Esophagus squamous epithelium (tissue), 5 donors: ENCODE measurements around the gene TEKTIP1. TPM values are rescaled to one million over a fixed set of nuclear protein-coding genes. Genes with fewer than 3 reads are reported as not detected.

Source experiments
- DNase-seq: peaks from one replicate; lab custom pipeline; 2025; lab: John Stamatoyannopoulos, UW
- H3K27ac ChIP-seq, 4 donors: fragments of 200-600 bp; sonication (generic); one replicate each; pipeline ENCODE4 v1.5.1; 2016 to 2019; ENCODE audit warnings: mild to moderate bottlenecking in 1 of 4
- H3K27me3 ChIP-seq, 4 donors: fragments of 200-600 bp; sonication (generic); 1 replicate in 3 of 4; 2 replicates in 1 of 4; pipeline versions ENCODE4 v1.5.1 to v1.6.0; 2017 to 2021; ENCODE audit warnings: antibody characterized with exemption in 1 of 4
- H3K36me3 ChIP-seq, 3 donors: fragments of 200-600 bp; sonication (generic); one replicate each; pipeline ENCODE4 v1.5.1; 2016 to 2019
- H3K4me1 ChIP-seq, 3 donors: fragments of 200-600 bp; sonication (generic); one replicate each; pipeline ENCODE4 v1.5.1; 2017 to 2019
- H3K4me3 ChIP-seq, 4 donors: fragments of 200-600 bp; sonication (generic); 1 replicate in 3 of 4; 2 replicates in 1 of 4; pipeline ENCODE4 v1.5.1; 2016 to 2019; ENCODE audit warnings: mild to moderate bottlenecking in 2 of 4, moderate library complexity in 1 of 4
- H3K9me3 ChIP-seq, 3 donors: fragments of 200-600 bp; sonication (generic); one replicate each; pipeline ENCODE4 v1.5.1; 2016 to 2019
- POLR2A ChIP-seq, 4 donors: fragments of 450-650 bp; IDR thresholded peaks; one replicate each; pipeline ENCODE4 v1.6.1; 2017; ENCODE audit warnings: antibody characterized with exemption in 4 of 4, mild to moderate bottlenecking in 4 of 4, moderate library complexity in 3 of 4
- WGBS, 2 donors: methylation state at CpG; one replicate each; pipeline ENCODE4 v1.1.5; 2018; 5-methylcytosine and 5-hydroxymethylcytosine counted together
- intact Hi-C: fragments of 100-400 bp; cut with DNase I; formaldehyde crosslinking; loops from one replicate; pipeline ENCODE4 v1.15.0; 2022
- total RNA-seq, 4 donors: library from RNA; depleted of rRNA; stranded (reverse); fragments of >200 nt; gene quantifications; one replicate each; pipeline ENCODE4 v1.1.0, GENCODE V29; 2016
- TF ChIP-seq, protein P1 (sequence below), 6 experiments: fragments of 450-650 bp in 4 of 6; fragments of 200-600 bp in 2 of 6; sonication (generic) in 2 of 6; IDR thresholded peaks; one replicate each; pipeline ENCODE4 v1.5.1; 2016 to 2019; ENCODE audit warnings: antibody characterized with exemption in 6 of 6, mild to moderate bottlenecking in 4 of 6, moderate library complexity in 4 of 6
- donor health status: DM: yes; HTN: yes; CAD: no.

TEKTIP1 gene
- total RNA-seq, 4 donors from 2014 or later = 0.95 TPM; not detected in 3

DNA sequence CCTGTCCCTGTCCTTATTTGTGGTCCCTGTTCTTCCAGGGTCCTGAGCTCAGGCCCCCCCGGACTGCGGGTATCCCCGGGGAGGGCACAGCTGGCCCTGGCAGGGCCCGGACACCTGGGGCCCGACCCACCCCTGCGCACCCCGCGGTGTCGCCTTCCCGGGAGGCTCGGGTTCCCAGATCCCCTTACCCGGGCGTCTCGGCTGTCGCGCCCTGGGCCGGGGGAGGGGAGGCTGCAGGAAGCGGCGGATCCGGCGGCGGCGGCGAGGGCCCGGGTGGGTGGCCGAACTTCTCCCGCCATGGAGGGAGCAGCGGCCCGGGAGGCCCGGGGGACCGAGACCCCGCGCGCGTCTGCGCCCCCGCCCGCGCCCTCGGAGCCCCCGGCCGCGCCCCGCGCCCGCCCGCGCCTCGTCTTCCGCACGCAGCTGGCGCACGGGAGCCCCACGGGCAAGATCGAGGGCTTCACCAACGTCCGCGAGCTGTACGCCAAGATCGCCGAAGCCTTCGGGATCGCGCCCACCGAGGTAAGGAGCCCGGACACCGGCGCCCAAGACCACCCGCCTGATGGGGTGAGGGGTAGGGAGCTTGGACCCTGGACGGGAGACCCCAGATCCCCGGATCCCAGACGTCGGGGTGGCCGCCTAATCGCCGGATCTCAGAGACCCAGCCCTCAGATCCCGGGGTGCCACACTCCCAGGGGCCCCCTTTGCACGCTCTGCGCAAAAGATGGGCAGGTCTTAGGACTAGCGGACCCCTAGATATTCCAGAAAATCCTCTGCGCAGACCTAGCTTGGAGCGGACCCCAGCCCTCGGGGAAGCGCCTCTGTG is 46.5 kb downstream of the TEKTIP1 start, which contains the start of gene GIPC3:
Gene GIPC3, plus strand, starts transcription at position 178 of the 826 bp plus-strand sequence. Its CDS starts 120 bp downstream, at position 298.
- TF ChIP-seq, protein P1, sequence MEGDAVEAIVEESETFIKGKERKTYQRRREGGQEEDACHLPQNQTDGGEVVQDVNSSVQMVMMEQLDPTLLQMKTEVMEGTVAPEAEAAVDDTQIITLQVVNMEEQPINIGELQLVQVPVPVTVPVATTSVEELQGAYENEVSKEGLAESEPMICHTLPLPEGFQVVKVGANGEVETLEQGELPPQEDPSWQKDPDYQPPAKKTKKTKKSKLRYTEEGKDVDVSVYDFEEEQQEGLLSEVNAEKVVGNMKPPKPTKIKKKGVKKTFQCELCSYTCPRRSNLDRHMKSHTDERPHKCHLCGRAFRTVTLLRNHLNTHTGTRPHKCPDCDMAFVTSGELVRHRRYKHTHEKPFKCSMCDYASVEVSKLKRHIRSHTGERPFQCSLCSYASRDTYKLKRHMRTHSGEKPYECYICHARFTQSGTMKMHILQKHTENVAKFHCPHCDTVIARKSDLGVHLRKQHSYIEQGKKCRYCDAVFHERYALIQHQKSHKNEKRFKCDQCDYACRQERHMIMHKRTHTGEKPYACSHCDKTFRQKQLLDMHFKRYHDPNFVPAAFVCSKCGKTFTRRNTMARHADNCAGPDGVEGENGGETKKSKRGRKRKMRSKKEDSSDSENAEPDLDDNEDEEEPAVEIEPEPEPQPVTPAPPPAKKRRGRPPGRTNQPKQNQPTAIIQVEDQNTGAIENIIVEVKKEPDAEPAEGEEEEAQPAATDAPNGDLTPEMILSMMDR (IDR thresholded peaks at IDR 0.05) = no peak
- no peak for TF ChIP-seq POLR2A (IDR thresholded peaks at IDR 0.05)
- H3K36me3 ChIP-seq = no peaks in the 10 kb centered on the region
- WGBS, 2 donors = 0 to 26% methylated on average over 5 to 7 of the region's 84 CpGs
- H3K9me3 ChIP-seq = no peaks in the 10 kb centered on the region
- DNase-seq = no peak
- peak within 1 kb of the TSS in 3 of 4 donors; percentile 34 to 66 (median 42) for H3K27ac ChIP-seq
- peak within 1 kb of the TSS in 3 of 4 donors; percentile 40 to 62 (median 43) for H3K4me3 ChIP-seq
- intact Hi-C loops = no loop called here
- peaks cover 0 to 30% (median 7%) of the 10 kb centered on the region in 4 donors for H3K27me3 ChIP-seq
- peaks cover 5 to 24% (median 11%) of the 10 kb centered on the region in 3 donors for H3K4me1 ChIP-seq

DNA sequence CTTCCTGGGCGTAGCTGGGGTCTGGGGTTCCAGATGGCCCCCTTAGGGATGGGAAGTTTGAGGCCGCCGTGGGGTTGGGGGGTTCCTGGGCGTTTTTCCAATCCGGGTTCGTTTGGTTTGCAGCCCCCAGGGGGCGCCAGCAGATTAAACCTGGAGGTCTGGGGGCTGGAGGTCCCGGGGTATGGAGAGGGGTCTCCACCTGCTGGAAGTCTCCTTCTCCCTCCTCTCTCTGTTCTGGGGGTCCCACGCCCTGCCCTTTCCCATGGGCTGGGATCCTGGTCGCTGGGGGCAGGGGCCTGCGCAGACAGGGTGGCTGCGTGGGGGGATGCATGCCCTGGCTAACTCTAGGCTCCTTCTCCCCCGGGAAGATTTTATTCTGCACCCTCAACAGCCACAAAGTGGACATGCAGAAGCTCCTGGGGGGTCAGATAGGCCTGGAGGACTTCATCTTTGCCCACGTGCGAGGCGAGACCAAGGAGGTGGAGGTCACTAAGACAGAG is 47.2 kb downstream of the TEKTIP1 start:
- Histone ChIP-seq H3K9me3 (peaks cover 0 to 4% (median 0%) of the 10 kb centered on the region in 3 donors), H3K4me1 (peaks cover 5 to 20% (median 11%) of the 10 kb centered on the region in 3 donors), H3K36me3 (no peaks in the 10 kb centered on the region), H3K4me3 (peak overlapping the region in 3 of 4 donors; percentile 40 to 62 (median 43)), H3K27me3 (peaks cover 0 to 30% (median 7%) of the 10 kb centered on the region in 4 donors), H3K27ac (peak overlapping the region in 3 of 4 donors; percentile 35 to 66 (median 42))
- intact Hi-C loops = no loop called here
- WGBS, 2 donors = 8 to 10% methylated on average over 2 to 5 of the region's 16 CpGs
- no peak for DNase-seq
- TF ChIP-seq, protein P1 (IDR thresholded peaks at IDR 0.05) = peak in 4 of 6 experiments; percentile 31 to 53 (median 40)
- TF ChIP-seq POLR2A (IDR thresholded peaks at IDR 0.05) = no peak

DNA sequence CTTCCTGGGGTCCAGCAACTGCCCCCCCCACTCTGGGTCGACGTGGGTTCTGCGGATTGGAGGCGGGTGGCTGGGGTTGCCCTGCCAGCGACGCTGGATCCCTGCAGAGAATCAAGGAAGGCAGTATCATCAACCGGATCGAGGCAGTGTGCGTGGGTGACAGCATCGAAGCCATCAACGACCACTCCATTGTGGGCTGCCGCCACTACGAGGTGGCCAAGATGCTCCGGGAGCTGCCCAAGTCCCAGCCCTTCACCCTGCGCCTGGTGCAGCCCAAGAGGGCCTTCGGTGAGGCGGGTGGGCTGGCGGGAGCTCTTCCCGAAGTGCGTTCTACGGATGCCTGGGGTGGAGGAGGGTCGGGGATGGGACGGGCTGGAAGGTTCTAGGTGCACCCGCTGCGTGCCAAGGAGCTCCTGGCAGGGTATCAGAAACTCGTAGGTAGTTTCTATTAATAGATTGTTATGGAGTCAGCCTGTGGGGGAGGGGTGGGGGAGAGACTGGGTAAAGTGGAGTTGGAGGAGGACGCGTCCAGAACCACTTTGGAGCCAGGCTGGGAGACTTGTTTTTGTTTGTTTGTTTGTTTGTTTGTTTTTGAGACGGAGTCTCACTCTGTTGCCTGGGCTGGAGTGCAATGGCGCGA is 47.9 kb downstream of the TEKTIP1 start:
- peaks cover 0 to 4% (median 0%) of the 10 kb centered on the region in 3 donors for H3K9me3 ChIP-seq
- peak overlapping the region in 3 of 4 donors; percentile 3 to 42 (median 35) for H3K27ac ChIP-seq
- 53 to 76% methylated on average over 7 to 11 of the region's 31 CpGs for WGBS, 2 donors
- peaks cover 0 to 30% (median 7%) of the 10 kb centered on the region in 4 donors for H3K27me3 ChIP-seq
- DNase-seq = no peak
- H3K4me1 ChIP-seq = peaks cover 5 to 20% (median 11%) of the 10 kb centered on the region in 3 donors
- TF ChIP-seq, protein P1 (IDR thresholded peaks at IDR 0.05) = no peak
- no peak for TF ChIP-seq POLR2A (IDR thresholded peaks at IDR 0.05)
- H3K36me3 ChIP-seq = no peaks in the 10 kb centered on the region
- H3K4me3 ChIP-seq = no peak overlapping the region
- intact Hi-C loops = no loop called here

DNA sequence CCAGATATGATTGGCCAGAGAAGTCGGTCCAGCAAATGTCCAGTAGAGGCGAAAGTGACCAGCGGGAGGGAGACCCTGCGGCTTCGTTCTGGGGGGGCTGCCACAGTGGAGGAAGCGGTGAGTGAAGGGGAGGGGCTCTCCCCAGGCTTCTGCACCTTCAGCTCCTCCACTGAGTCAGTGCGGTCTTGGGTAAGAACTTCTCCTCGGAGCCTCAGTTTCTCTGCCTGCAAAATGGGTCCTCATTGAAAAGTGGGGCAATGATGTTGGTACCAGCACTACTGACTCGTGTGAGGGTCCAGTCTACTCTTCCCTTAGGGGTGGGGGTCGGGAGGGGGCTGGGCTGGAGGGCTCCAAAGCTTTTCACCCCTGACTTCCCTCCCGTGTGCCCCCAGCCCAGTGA is 50.5 kb downstream of the TEKTIP1 start:
- H3K4me1 ChIP-seq = peaks cover 5 to 20% (median 11%) of the 10 kb centered on the region in 3 donors
- WGBS, 2 donors = 91 to 95% methylated on average over 6 to 8 of the region's 11 CpGs
- peaks cover 0 to 35% (median 7%) of the 10 kb centered on the region in 4 donors for H3K27me3 ChIP-seq
- H3K4me3 ChIP-seq = no peak overlapping the region
- H3K9me3 ChIP-seq = peaks cover 0 to 4% (median 0%) of the 10 kb centered on the region in 3 donors
- no peaks in the 10 kb centered on the region for H3K36me3 ChIP-seq
- DNase-seq = no peak
- intact Hi-C loops = no loop called here
- TF ChIP-seq, protein P1 (IDR thresholded peaks at IDR 0.05) = no peak
- no peak for TF ChIP-seq POLR2A (IDR thresholded peaks at IDR 0.05)
- no peak overlapping the region for H3K27ac ChIP-seq
